HAP-1 (cell line): ENCODE data around the gene OTUD5.

Source experiments
- DNase-seq, 2 experiments: peaks; one replicate each; pipeline ENCODE4 v3.0.0-alpha.2; 2016 to 2020; ENCODE audit warnings: low spot score in 2 of 2
- H3K27me3 ChIP-seq: fragments of 250-450 bp; sonication (Bioruptor Pico); 2 replicates; pipeline ENCODE4 v1.5.1; 2020; ENCODE audit warnings: low read depth, mild to moderate bottlenecking, moderate library complexity
- H3K36me3 ChIP-seq: fragments of 250-450 bp; sonication (Bioruptor Pico); replicated peaks from 2 replicates; pipeline ENCODE4 v1.5.1; 2020; ENCODE audit warnings: mild to moderate bottlenecking
- H3K4me1 ChIP-seq: fragments of 250-450 bp; sonication (Bioruptor Pico); 2 replicates; pipeline ENCODE4 v1.5.1; 2020; ENCODE audit warnings: mild to moderate bottlenecking
- H3K4me3 ChIP-seq: fragments of 250-450 bp; sonication (Bioruptor Pico); 2 replicates; pipeline ENCODE4 v1.5.1; 2020; ENCODE audit warnings: mild to moderate bottlenecking, moderate library complexity
- H3K9me3 ChIP-seq: fragments of 250-450 bp; sonication (Bioruptor Pico); 2 replicates; pipeline ENCODE4 v1.5.1; 2020; ENCODE audit warnings: mild to moderate bottlenecking, moderate library complexity
- in situ Hi-C: fragments of 300-500 bp; cut with MboI; formaldehyde crosslinking; loops from 3 replicates; pipeline ENCODE4 v1.14.3; 2020; ENCODE audit warnings: low sequenced_read_pairs, inconsistent platforms, mixed read lengths

Gene OTUD5

GRCh38 chrX:48966796-48967579, 9.6 kb upstream of the OTUD5 start:
- DNase-seq, result no peak
- H3K36me3 ChIP-seq, result no peaks in the 10 kb centered on the region
- H3K27me3 ChIP-seq, result no peaks in the 10 kb centered on the region
- in situ Hi-C loops, result no loop called here
- peaks cover 3% of the 10 kb centered on the region; the same call in 1 of the 2 replicates for H3K4me1 ChIP-seq
- no peaks in the 10 kb centered on the region for H3K9me3 ChIP-seq
- no peak overlapping the region for H3K4me3 ChIP-seq

GRCh38 chrX:48965959-48966358, 8.6 kb upstream of the OTUD5 start:
- Histone ChIP-seq H3K4me1 (no peaks in the 10 kb centered on the region), H3K9me3 (no peaks in the 10 kb centered on the region), H3K27me3 (no peaks in the 10 kb centered on the region), H3K36me3 (no peaks in the 10 kb centered on the region), H3K4me3 (no peak overlapping the region)
- no peak for DNase-seq
- in situ Hi-C loops, result no loop called here

GRCh38 chrX:48961585-48962091, 4.2 kb upstream of the OTUD5 start:
- Histone ChIP-seq H3K4me1 (peaks cover 6% of the 10 kb centered on the region), H3K27me3 (no peaks in the 10 kb centered on the region), H3K4me3 (no peak overlapping the region), H3K9me3 (no peaks in the 10 kb centered on the region), H3K36me3 (no peaks in the 10 kb centered on the region)
- in situ Hi-C loops, result no loop called here
- no peak for DNase-seq

GRCh38 chrX:48960291-48960690, 2.9 kb upstream of the OTUD5 start:
- Histone ChIP-seq H3K27me3 (no peaks in the 10 kb centered on the region), H3K9me3 (no peaks in the 10 kb centered on the region), H3K4me3 (no peak overlapping the region), H3K4me1 (peaks cover 11% of the 10 kb centered on the region), H3K36me3 (peaks cover 11% of the 10 kb centered on the region)
- in situ Hi-C loops, result no loop called here
- DNase-seq, result no peak

GRCh38 chrX:48958635-48959094, 1.3 kb upstream of the OTUD5 start:
- H3K4me3 ChIP-seq, result peak overlapping the region; percentile 86
- H3K36me3 ChIP-seq, result peaks cover 27% of the 10 kb centered on the region
- H3K9me3 ChIP-seq, result no peaks in the 10 kb centered on the region
- H3K4me1 ChIP-seq, result peaks cover 11% of the 10 kb centered on the region
- in situ Hi-C loops, result no loop called here
- DNase-seq, result peak; percentile 27 to 49
- H3K27me3 ChIP-seq, result no peaks in the 10 kb centered on the region

GRCh38 chrX:48957827-48958634, 624 bp upstream of the OTUD5 start:
- H3K9me3 ChIP-seq, result no peaks in the 10 kb centered on the region
- peak; percentile 99 for DNase-seq
- no peaks in the 10 kb centered on the region for H3K27me3 ChIP-seq
- peaks cover 11% of the 10 kb centered on the region for H3K4me1 ChIP-seq
- in situ Hi-C loops, result no loop called here
- H3K4me3 ChIP-seq, result peak overlapping the region; percentile 86
- H3K36me3 ChIP-seq, result peaks cover 27% of the 10 kb centered on the region

- H3K4me1 ChIP-seq, result peaks cover 11% of the 10 kb centered on the region
These were observed 536 bp downstream of the OTUD5 start for GRCh38 chrX:48956728-48957414.

GRCh38 chrX:48948589-48948988, 8.8 kb downstream of the OTUD5 start:
- no peak overlapping the region for H3K4me3 ChIP-seq
- no peaks in the 10 kb centered on the region for H3K4me1 ChIP-seq
- H3K9me3 ChIP-seq, result no peaks in the 10 kb centered on the region
- DNase-seq, result no peak
- in situ Hi-C loops, result no loop called here
- H3K27me3 ChIP-seq, result no peaks in the 10 kb centered on the region
- H3K36me3 ChIP-seq, result peaks cover 4% of the 10 kb centered on the region

More at GRCh38 chrX:48956728-48957414, 536 bp downstream of the OTUD5 start:
- no peaks in the 10 kb centered on the region for H3K27me3 ChIP-seq
- in situ Hi-C loops, result no loop called here
- H3K4me3 ChIP-seq, result peak overlapping the region; percentile 86
- no peaks in the 10 kb centered on the region for H3K9me3 ChIP-seq
- DNase-seq, result peak in 1 of 2 experiments; percentile 38
- peaks cover 27% of the 10 kb centered on the region for H3K36me3 ChIP-seq

- Histone ChIP-seq H3K9me3 (no peaks in the 10 kb centered on the region), H3K4me1 (no peaks in the 10 kb centered on the region), H3K36me3 (peaks cover 23% of the 10 kb centered on the region), H3K4me3 (no peak overlapping the region), H3K27me3 (no peaks in the 10 kb centered on the region)
- DNase-seq, result peak; percentile 14 to 78
- in situ Hi-C loops, result no loop called here
These were observed 11.7 kb downstream of the OTUD5 start for GRCh38 chrX:48945517-48946348.

GRCh38 chrX:48942895-48943294, 14.5 kb downstream of the OTUD5 start:
- H3K9me3 ChIP-seq, result no peaks in the 10 kb centered on the region
- in situ Hi-C loops, result no loop called here
- H3K36me3 ChIP-seq, result peaks cover 39% of the 10 kb centered on the region
- H3K4me1 ChIP-seq, result no peaks in the 10 kb centered on the region
- H3K27me3 ChIP-seq, result no peaks in the 10 kb centered on the region
- H3K4me3 ChIP-seq, result no peak overlapping the region
- no peak for DNase-seq

GRCh38 chrX:48940404-48940955, 16.9 kb downstream of the OTUD5 start:
- no peaks in the 10 kb centered on the region for H3K4me1 ChIP-seq
- DNase-seq, result no peak
- no peaks in the 10 kb centered on the region for H3K27me3 ChIP-seq
- H3K9me3 ChIP-seq, result no peaks in the 10 kb centered on the region
- no peak overlapping the region for H3K4me3 ChIP-seq
- in situ Hi-C loops, result no loop called here
- H3K36me3 ChIP-seq, result peaks cover 53% of the 10 kb centered on the region

- H3K27me3 ChIP-seq, result no peaks in the 10 kb centered on the region
- in situ Hi-C loops, result no loop called here
- H3K9me3 ChIP-seq, result no peaks in the 10 kb centered on the region
- no peak overlapping the region for H3K4me3 ChIP-seq
- DNase-seq, result no peak
- H3K36me3 ChIP-seq, result peaks cover 54% of the 10 kb centered on the region
- no peaks in the 10 kb centered on the region for H3K4me1 ChIP-seq
These were observed 17.7 kb downstream of the OTUD5 start for GRCh38 chrX:48939524-48940228.
